DMS 273 treated with DMSO at 0.1 percent for 48 hours (cell line): ENCODE data around the gene AK4.

Experiments
- DNase-seq: peaks from one replicate; lab custom pipeline; 2025; lab: John Stamatoyannopoulos, UW

The AK4 gene

DNA sequence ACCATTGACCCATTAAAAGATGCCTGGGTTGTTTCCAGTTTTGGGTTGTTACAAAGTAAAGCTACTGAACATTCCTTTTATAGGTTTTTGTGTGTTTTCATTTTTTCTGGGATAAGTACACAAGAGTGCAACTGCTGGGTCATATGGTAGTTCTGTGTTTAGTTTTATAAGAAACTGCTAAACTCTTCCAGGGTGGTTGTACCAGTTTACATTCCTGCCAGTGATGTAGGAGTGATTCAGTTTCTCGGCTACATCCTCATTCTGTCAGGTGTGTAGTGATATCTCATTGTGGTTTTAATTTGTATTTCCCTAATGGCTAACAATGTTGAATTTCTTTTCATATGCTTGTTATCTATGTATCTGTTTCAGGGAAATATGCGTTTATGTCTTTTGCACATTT lies 102.8 kb downstream of the AK4 start:
- no peak for DNase-seq

DNA sequence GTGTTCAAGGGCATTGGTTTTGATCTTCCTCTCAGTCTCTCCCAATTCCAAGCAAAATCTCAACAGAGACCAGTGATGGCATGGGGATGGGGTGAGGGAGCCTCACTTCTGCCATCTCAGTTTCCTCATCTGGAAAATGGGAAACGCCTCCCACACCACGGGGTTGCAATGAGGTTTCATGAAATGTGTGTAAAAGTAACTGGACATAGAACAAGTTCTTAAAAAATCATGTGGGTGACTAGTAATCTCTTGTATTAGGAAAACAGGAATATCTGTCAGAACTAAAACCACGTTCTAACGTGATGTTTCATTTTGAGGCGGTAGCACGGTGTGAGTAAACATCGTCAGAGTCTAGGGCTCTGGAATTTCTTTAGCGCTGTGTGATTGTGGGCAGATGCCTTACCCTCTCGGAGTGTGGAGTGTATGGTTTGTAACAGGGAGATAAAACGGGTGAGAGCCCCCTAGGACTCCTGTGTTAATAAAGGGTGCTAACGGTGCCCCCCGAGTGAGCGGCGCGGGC lies 105.9 kb downstream of the AK4 start:
- no peak for DNase-seq

DNA sequence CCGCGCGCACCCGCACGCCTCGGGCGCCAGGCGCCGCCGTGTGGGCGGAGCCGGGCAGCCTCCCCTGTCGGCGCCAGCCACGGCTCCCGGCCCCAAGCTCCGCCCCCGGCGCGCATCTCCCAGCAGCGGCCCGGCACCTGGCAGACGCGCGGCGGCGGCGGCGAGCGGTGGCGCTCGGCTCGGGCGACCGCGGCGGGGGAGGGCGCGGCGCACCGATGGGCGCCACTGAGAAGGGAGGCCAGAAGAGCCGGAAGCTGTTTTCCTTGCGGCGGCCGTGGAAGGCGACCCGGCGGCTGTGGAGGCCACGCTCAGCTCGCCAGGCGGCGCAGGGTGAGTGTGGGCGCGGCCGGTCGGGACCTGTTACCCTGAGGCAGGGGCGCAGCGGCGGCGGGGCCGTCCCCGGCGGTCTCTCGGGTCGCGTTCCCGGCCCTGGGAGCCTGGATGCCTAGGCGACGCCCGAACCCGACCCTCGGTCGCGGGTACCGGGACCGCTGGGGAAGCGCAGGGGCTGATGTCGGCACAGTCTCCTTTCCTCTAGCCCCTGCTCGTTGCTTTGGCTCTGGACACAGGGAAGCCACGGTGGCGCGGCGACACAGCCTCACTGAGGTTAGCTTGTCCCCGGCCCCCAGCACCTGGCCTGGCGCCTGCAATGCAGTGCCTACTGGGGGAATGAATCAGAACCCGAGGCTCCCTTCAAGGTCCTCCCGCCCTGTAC lies 106.5 kb downstream of the AK4 start:
- peak; percentile 41 for DNase-seq

DNA sequence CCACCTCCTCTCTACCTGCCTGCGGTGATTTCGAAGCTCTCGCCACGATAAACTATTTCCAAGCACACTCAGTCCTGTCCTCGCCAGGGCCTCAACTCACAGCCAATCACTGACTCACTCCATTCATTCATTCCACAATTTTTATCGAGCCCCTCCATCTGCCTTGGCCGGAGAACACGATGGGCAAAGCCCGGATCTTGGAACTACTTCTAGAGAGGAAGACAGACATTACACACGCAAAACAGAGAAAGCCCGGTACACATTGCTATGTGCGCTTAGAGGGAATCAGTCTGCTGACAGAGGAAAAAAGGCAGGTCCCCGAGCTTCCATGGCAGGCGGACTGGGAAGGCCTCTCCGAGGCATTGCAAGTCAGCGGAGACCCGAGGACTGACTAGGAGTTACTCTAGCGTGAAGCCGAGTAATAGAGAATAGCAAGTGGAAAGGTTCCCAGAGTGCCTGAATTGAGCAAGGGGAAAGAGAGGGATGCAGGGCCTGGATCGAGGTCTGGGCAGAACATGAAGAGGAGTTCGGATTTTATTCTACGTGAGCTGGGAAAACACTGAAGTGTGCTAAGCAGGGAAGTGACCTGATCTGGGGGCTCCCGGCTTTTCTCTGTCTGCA lies 107.1 kb downstream of the AK4 start:
- no peak for DNase-seq

DNA sequence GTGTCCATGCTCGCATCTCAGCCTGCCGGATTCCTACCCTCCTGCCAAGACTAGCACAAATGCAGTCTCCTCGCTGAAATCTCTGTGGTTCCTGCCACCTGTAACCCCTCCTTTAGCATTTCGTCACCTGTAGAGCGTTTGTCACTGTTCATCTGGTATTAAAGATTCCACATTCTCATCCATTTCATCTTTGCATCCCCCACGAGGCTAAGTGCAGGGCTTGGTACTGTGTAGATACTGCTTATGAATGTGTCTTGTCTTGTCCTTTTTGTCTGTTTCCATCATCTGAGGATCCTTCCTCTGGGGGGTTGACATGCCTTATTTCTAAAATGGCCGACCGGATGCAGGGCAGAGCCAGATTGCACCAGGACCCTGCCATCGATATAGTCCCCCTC lies 107.7 kb downstream of the AK4 start:
- no peak for DNase-seq

DNA sequence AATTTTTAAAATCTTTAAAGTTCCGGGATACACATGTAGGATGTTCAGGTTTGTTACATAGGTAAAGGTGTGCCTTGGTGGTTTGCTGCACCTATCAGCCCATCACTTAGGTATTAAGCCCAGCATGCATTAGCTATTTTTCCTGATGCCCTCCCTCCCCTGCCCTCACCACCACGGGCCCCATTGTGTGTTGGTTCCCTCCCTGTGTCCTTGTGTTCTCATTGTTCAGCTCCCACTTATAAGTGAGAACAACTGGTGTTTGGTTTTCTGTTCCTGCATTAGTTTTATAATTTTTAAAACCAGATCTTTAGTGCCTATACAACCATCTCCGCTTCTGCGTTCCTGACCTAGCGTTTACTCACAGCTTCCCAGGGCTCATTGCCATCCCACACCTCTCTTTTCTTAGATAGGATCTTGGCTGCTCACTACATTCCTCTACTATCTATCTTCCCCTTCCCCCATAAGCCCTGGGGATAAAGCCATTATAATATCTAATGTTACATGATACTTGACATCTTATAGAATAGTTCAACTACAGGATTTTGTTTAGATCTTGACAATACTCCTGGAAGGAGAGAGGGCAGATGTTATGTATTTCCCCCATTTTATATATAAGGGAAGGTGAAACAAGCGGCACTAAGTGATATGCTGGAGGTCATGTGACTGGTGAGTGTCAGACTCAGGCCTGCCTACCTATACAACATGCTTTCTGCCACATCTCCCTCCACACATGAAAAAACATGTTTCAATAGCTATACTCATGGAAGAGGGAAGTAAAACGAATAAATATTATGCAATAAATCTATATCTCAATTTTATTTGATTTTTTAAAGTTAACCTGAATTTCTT lies 109.1 kb downstream of the AK4 start:
- DNase-seq, result no peak

DNA sequence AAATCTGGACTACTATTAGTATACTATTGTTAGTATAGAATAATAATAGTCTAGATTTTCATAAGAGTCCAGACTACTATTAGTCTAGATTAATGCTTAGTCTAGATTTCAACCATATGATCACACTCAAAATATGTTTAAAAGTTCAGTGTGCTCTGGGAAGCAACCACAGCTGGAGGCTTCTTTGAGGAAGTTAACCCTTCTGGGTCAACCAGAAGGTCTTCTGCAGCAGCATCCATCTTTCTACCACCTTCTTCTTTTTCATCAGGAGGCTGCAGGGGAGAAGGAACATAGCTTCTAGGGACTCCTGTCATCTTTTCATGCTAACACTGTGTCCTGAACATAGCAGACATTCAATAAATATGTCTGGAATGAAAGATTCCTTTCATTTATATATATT lies 110.1 kb downstream of the AK4 start:
- DNase-seq, result no peak

DNA sequence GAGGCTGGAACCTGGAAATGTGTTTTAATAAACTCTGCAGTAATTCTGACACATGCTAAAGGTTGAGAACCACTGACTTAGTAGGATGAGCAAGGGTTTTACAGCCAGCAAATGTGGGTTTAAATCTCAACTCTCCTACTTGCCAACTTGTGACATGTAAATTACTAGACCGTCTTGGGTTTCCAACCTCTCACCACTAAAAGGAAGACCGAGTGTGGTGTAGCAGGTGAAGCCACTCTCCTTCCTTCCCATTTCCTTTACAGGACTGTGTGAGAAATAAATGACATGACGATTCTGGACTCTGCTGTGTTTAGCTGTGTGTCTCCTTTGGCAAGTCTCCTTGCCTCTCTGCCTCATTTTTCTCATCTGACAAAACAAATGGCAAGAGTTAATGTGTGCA lies 111.8 kb downstream of the AK4 start:
- no peak for DNase-seq

DNA sequence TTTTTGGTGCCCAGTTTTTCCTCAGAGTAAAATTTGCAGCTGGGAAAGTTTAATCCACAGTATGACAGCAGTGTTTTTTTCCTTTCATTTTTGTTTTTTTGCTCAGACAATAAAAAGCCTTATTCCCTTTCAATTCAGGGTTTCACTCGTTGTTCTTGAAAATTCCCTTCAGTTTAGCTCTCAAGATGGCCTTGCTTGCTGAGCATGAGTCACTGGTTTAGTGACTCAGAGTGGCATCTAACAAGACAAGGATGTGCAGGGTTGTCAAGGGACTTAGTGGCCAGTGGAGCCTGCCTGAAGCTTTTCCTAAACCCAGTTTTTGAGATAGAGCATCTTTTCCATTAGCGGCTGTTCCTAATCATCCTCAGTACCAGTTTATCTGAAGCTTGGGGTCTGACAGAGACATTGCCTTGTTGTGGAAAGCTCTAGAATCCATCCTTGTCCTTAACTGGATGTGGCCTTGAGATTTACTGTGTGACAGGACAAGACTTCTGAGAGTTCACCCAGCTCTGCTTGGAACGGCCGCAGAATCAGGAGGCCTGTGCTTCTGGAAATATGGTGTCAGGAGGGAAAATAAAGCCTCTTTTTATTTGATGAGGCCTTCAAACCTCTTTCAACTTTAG lies 113.0 kb downstream of the AK4 start:
- no peak for DNase-seq

DNA sequence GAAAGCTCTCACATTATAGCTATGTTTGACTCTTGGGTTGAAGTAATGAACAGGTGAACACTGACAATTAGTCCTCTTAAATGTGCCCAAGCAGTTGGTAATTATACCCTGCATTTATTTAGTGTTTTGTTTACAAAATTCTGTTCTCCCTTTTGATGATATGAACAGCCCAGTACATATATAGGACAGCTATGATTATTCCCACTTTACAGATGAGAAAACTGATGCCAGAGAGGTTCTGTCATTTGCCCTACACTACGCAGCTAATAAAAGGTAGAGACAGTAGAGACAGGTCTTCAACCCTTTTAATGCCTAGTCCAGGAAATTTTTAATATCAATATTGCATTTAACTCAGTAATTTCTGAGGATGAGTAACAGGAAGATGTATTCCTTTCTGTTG lies 115.3 kb downstream of the AK4 start:
- no peak for DNase-seq

DNA sequence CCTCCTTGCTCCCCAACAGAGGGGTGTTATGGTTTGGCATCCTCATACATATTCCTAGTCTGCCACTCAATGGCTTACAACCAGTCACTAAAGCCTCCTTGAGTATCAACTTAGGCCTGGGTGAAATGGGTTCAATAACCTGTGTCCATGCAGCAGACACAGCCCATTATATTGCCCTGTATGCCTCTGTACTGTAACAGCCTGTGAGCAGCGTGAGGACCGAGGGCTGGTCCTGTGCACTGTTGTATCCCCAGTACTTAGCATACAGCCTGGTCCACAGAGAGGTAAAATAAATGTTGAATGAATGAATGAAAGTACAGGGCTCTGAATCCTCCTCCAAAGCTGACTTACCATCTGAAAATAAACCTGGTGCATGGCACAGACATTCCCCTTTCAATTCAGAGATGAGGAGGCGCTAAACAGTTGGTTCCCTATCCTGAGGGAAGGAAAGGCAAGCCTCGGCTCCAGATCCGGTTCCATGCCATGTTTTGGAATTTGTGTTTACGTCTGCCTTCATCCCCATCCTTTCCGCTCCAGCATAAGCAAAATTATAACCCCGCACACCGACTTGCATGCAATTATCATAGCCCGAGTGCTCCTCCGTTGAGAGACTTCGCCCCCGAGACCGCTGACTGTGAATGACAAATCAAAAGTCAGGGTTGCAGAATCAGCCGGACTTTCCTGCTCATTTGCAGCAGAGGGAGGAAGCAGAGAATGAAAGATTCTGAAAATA lies 116.4 kb downstream of the AK4 start:
- DNase-seq, result peak; percentile 48

DNA sequence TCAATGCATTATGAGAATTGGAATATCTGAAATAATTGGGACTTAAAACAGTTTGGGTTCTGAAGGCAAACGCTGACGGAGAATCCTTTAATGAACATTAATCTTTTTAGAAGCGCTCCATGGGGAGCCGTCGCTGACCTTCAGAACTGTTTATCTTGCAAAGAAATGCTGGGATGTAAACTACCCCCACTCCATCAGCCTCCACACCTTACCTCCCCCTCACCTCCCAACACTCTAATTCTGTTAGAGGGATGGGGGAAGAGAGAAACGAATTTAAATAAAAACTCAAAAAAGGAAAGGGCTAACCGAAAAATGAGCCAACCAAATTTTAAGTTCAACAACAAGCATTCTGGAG lies 117.3 kb downstream of the AK4 start:
- DNase-seq, result no peak

DNA sequence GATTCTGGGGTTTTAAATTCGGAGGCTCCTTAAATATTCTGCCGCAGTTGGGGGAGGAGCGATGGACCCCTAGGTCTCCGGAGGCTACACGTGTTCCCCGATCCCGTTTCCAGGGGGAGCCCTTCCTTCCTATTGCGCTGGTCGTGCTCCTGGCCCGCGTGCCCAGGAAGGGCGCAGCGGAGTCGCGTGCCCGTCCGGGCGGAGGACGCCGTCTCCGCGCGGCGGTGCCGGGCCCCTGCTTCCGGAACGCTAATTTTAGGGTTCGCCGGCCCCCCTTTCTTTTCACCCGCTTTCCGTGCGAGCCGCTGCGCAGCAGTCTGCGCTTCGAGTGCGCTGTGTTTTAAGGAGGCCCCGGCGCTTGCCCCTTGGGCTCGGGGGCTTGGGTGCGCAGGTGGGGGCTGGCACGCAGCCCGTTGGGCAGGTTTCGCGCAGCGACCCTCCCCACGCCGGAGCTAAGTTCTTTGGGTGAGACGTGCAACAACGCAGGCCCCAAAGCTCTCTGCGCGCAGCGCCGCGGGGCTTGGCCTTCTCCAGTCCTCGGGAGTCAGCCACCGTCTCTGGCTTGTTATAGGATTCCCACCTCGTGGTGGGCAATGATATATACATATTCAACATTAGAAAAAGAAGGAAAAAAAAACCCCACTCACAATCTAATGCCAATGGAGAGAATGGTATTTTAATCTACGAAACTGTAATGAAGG lies 117.8 kb downstream of the AK4 start:
- peak; percentile 34 for DNase-seq

DNA sequence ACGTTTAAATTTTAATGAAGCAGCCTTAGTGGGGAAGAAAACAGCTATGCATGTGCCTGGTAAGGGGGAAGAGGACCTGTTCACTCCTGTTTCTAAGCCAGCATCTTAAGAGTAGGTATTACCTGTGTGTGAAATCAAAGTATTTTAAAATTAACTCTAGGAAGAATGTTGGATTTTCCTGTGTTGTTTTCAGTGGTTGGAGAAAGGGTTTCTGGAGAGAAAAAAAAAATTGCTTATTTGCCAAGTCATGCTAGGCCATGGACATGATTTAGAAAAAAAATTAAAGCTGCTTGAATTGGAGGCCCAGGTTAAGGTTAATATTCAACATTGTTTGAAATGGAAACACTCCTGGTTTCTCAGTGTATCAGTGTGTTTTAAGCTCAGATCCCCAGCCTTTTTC lies 118.5 kb downstream of the AK4 start:
- no peak for DNase-seq

DNA sequence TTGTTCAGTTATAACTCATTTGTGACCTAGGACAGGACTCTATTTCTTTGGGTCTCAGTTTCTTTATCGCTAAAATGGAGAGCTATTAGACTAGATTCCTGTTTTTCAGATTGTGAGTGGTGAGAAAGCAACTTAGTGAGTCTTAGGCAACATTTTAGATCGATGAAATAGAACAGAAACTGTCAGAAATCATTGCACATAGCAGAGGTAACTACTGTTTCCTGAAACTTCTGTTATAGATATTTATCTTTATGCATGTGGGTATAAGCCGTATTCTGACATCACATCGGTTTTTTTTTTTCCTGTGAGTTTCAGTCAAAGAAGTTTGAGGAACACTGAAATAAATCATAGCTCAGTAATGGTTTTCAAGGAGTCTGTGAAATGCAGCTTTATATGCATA lies 119.3 kb downstream of the AK4 start:
- DNase-seq, result no peak

DNA sequence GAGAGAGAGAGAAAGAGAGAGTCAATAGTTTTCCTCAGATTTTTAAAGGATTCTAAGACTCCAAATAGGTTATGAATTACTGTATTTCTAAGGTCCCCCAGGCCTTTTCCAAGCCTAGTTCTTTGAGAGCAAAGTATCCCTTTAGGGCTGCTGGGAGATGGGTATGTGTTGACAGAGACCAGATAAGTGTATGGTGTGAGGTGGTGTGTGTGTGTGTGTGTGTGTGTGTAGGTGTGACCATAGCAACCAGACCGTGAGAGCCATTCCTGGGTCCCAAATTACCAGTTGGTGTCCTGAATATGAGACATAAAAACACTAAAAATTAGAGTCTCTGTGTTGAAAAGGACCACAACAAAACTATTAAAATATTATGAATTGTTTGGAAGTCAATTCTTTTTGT lies 119.7 kb downstream of the AK4 start:
- DNase-seq, result no peak

DNA sequence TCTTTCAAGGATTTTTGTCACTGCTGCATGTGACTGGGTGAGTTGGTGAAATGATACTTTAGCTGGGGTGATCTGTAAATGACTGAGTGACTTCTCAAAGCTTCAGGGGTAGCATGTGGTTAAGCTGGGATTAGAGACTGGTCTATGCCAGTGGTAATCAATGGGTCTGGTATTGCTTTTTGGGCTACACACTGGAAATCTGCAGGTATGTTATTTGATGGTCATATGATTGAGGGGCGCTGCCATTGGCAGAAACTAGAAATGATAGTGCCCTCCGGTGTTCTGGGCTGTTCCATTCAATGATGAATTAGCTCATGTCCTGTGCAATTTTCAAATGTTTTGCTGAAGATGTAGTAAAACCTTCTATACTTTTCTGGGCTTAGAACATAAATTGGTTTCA lies 121.6 kb downstream of the AK4 start:
- no peak for DNase-seq

DNA sequence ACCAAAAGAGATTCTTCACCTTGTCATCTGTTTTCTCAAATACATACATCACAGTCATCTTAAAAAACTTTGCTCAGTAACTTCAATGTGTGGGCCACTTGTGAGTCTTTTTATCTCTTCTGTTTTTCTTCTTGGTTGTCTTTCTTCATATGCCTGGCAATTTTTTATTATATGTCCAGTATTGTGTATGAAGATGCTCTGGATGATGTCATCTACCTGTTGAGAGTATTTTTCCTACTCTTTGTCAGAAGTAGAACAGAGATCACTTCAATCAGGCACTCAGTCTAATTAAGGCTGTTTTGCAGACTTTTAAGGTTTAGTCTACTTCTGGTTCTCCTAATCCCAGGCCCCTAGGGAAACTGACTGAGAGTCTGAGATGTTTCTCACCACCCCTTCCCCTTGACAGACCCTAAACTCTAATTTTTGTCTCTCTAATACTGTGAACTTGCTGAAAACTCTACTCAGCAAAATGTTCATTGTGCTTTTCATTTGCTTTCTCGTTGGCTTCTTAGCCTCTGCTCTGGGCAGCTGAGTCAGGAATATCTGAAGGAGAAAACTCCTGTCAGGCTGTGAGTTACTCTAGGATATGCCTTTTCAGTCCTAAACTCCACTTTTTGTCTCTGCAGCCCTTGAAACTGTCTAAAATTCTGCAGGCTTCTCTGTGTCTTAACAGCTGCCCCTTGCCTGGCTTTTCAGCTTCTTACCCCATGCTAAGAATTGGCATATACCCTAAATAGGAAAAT lies 128.4 kb downstream of the AK4 start:
- no peak for DNase-seq

DNA sequence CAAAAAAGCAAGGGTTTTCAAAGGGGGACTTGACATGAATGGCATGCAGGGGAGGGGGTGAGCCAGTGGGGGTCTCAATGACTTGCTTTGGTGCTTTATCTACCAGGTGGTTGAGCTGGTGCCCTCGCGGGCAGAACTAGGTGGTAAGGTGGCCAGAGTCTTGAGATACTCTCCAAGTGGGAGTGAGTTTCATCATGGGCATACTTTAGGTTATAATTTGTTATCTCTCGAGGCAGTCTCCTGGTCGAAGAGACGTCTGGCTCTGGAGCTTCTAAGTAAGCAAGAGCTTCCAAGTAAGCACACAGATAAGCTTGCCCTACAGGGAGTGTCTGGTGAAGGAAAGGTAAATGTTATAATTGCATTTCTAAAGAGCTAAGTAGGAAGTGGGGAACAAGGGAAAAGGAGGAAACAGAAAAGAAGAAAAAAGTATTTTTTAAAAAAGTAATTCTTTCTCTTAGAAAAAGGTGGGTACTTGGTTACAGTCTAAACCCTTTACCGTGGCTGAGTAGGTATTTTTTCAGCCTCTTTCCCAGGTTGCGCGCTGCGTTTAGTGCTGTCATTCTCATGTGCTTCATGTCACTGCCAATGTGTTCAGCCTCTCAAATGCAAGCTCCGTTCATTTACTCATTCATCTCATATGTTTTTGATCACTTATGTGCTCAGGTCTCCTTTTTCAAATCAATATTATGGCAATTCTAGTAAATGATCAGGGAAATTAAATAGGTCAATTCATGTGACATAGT lies 129.8 kb downstream of the AK4 start:
- DNase-seq, result no peak
